NCI-H69 (cell line): ENCODE data around the gene CREB3L1.
"Not testable (repeated sequence)": the region's sequence is repeated elsewhere in the genome, so short reads cannot be mapped to it uniquely, and the experiment has no call there.

ENCODE experiments used
- DNase-seq: peaks from one replicate; lab custom pipeline; 2025; lab: John Stamatoyannopoulos, UW

The CREB3L1 gene

DNA sequence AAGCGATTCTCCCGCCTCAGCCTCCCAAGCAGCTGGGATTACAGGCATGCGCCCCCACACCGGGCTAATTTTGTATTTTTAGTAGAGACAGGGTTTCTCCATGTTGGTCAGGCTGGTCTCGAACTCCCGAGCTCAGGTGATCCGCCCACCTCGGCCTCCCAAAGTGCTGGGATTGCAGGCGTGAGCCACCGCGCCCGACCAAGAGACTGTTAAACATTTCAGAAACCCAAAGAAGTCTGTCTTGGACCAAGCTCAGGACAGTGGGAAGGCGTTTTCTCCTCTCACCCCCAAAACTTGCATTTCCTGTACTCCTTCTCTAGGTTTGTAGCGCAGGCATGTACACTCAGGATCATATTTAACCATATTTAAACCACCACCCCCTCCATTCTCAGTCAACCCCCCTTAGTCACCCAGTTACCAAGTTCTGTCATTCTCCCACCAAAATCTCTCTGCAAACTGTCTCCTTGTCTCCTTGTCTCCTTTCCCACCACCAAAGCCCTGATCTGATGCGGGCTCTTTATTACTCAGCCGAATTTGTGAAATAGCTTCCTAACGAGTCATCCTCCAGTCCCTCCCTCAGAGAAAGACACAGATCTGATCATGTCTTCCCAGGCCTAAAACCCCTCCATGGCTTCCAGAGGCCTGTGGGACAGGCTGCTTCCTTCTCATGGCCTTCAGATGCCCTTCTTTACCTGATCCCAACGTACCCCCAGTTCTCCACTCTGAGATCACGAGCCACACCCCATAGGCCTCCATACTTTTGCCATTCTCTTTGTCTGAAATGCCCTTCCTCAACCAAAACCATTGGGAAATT lies 29.0 kb upstream of the CREB3L1 start:
- DNase-seq = no peak

DNA sequence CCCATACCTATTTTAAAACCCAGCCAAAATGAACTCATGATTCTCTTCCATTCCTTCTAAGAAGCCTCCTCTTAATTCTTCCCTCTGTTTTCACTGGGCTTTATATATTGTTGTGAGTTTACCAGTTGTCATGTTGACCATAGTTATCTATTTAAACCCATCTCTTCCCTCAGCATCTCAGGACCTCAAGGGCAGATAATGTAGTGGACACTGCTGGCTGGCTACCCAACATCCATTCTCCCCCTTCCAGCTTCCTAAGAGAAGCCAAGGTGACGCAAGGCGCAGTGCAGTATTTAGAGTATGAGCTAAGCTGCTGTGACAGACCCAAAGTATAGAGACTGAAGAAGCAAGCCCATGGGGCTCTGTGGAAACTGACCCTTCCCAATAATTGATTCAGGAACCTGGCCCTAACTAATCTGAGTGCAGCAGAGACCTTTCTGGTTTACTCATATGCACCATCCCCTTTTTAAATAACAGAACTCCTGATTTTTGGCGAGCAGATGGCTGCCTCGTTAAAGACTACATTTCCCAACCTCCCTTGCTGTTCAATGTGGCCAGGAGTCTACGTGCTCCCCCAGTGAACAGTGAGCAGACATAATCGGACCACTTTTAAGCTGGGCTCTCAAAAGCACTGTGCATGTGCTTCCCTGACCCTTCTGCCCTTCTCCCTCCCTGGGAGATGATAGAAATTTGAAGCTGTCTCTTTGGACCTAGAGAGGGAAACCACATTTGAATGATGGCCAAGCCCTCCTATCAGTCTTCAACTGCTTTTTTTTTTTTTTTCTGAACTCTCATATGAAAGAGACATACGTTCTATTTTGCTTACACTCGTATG lies 28.1 kb upstream of the CREB3L1 start:
- no peak for DNase-seq

DNA sequence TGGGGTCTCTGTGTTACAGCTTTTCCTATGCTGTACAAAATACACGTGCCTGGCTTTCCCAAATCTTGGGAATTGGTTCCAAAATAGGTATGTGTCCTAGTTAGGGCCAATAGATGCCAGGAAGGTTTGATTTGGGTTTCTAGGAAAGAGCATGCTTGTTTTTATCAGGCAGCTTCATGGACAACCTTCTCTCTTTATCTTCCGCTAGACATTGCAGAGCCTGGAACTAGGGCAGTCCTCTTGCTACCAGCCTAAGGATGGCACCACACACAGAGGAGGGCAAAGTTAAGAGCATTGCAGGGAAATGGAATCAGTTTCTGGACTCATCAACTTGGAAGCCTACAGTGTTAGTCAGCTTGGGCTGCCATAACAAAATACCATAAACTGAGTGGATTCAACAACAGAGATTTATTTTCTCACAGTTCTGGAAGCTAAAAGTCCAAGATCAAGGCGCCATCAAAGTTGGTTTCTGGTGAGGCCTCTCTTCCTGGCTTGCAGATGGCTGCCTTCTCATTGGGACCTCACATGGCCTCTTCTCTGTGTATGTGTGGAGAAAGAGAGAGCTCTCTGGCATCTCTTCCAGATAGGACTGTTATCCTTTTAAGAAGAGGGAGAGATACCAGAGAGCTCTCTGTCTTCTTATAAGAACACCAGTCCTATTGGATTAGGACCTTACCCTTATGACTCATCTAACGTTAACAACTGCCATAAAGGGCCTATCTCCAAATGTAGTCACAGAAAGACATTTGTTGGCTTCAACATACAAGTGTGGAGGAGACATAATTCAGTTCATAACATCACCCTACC lies 27.3 kb upstream of the CREB3L1 start:
- no peak for DNase-seq

DNA sequence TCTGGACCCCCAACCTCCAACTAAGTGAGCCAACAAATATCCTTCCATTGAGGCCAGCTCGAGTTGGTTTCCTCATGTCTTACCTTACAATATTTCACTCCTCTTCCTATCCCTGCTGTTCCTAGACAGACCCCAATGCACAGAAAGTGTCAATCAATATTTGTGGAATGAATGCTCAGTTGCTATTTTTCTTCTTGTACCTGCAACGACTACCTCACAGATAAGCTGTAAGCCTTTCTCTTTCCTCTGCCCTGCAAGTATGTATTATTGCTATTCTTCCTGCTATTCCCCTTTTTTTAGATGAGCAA lies 26.8 kb upstream of the CREB3L1 start:
- no peak for DNase-seq

DNA sequence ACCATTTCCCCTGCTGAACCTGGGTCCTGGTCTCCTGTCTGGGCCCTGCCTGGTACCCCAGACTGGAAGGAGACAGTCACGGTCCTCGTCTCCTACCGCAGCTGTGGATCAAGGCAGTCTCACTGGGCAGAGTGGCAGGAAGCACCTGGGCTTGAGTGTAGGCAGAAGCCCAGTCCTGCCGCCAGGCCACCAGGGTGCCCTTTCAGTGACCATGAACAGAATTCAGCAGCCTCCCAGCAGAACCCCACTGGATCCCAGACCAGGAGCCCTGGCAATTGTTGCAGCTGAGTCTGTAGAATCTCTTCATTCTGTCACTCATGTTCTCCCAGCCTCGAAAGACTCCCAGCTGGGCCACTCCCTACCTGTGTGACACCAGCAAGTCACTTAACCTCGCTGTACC lies 25.5 kb upstream of the CREB3L1 start:
- no peak for DNase-seq

DNA sequence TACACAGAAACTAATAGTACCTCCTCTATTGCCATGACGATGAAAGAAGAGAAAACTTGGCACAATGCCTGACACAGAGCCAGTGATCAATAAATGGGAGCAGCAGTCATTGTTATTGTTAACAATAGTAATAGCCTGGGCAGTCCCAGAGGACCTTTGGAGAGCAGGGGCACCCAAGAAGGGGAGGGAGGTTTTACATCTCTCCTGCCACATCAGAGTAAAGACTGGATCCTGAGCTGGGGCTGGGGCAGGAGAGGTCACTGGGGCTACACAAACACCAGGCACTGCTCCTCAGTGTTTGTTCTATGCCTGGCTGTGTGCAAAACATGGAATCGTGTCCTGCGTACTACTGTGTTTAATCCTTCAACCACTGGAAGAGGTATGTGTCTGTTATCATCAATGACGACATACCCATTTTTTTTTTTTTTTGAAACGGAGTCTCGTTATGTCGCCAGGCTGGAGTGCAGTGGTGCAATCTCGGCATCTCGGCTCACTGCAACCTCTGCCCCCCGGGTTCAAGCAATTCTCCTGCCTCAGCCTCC lies 25.0 kb upstream of the CREB3L1 start:
- peak; percentile 56 for DNase-seq

DNA sequence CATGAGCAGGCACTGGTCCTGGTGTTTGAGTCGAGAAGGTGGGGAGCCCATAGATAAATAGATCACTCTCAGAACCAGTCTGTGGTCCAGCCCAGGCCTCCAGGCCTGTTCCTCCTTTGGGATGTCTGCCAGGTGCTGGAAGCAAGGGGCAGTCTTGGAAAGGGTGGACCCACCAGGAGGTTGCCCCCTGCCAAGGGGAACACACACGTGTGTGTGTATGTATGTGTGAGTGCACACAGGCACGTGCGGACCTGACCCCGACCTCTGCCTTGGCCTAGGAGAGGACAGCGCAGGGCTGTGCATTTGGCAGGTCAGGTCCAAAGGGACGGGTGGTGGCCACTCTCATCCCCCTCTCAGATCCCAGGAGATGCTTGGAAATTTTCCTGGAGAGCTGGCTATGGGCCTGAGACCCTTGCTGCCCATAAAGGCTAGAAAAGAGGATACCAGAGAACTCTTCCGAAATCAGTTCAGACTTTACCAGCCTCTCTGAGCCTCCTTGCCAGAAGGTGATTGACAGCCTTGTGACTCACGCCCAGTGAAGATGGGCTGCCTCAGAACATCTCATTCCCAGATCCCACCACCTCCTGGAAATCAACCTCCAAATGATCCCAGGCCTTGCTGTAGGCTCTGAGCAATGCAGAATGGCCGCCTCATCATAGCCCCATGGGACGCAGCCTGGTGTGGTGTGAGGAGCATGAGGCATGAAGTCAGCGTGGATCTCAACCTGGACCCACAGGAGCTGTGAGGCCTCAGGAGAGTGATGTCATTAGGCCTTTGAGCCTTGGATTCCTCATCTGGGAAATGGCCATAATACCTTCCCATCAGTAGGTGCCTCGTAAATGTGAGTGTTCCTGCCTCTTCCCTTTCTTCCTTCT lies 24.0 kb upstream of the CREB3L1 start:
- no peak for DNase-seq

DNA sequence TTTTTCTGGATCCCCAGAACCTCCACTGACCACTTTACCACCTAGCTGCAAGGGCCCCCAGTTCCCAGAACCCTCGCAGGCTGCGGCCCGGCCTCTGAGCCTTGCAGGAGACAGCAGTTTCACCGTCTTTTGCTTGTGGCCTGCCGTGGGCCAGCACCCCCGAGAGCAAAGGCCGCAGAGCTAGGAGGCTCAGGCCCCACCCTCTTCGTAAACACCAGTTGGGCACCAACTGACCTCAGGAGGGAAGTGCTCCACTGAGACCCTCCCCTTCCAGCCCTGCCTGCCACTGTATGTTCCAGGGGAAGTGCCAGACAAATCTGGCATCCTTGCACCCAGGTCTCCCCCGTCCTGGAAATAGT lies 23.4 kb upstream of the CREB3L1 start:
- DNase-seq = peak; percentile 40

DNA sequence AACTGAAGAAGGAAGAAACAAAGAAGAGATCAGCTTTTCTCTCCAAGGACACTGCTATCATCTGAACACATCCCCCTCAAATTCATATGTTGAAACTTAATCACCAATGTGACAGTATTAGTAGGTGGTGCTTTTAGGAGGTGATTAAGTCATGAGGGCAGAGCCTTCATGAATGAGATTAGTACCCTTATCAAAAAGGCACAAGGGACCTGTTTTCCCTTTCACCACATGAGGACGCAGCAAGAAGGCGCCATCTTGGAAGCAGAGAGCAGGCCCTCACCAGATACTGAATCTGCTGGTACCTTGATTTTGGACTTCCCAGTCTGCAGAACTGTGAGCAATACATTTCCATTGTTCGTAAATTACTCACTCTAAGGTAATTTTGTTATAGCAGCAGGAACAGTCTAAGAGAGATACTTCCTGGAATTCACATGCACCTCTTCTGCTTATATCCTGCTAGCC lies 20.9 kb upstream of the CREB3L1 start:
- DNase-seq = no peak

DNA sequence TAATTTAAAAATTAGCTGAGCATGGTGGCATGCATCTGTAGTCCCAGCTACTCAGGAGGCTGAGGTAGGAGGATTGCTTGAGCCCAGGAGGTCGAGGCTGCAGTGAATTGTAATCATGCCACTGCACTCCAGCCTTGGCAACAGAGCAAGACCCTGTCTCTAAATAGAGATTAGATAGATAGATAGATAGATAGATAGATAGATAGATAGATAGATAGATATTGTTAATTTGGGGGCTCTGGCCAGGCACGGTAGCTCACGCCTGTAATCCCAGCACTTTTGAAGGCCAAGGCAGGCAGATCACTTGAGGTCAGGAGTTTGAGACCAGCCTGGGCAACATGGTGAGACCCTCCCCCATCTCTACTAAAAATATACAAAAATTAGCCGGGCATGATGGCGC lies 18.1 kb upstream of the CREB3L1 start:
- not testable (repeated sequence) for DNase-seq

DNA sequence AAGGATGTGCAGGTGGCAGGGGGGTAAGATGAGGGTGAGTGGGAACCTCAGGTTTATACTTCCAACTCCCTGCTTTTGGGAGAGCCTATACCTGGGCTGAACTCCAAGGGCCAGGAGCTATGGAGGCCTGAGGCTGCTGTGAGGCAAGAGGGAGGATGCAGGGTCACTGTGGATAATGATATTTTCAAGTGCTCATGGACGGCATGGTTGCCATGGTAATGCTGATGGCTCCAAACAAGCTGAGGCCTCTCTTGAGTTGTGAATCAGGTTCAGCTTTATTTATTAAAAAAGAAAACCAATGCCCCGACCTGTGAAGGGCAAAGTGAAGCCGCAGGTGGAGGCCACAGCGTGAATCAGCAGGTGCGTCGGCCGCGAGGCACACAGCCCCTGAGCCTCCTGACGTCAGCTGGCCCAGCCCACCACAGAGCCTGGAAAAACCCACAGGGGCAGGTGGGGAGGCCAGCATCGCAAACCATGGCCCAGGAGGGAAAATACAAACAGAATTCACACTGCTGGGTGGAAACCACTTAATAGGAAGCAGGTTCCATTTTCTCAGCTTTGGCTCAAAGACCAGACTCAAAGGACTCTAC lies 17.4 kb upstream of the CREB3L1 start:
- peak; percentile 50 for DNase-seq

DNA sequence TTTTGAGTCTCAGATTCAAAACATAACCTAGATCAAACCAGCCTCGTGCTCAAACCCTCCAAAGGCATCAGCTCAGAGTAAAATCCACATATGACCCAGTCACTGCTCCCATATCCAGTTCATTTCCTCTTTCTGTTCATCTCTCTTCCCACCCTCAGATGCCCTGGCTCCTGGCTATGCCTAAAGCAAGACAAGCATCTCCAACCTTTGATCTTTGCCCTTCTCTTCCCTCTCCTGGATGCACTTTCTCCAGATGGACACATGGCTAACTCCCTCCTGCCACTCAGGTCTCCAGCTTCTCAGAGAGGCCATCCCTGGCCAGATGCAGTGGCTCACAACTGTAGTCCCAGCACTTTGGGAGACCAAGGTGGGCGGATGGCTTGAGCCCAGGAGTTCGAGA lies 14.3 kb upstream of the CREB3L1 start:
- no peak for DNase-seq

DNA sequence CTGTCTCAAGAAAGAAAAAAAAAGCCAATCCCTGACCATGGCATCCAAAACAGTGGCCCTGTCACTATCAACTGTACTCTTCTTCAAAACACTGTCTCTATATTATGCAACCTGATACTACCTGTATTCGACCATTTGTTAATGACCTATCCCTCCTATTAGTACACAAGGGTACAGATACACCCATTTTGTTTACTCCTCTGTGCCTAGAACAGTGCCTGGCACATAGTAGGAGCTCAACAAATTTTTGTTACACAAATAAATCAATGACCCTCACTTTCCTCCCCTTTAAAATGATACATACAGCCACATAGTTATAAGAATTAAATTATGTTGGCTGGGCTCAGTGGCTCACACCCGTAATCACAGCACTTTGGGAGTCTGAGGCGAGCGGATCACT lies 13.4 kb upstream of the CREB3L1 start:
- DNase-seq = no peak

DNA sequence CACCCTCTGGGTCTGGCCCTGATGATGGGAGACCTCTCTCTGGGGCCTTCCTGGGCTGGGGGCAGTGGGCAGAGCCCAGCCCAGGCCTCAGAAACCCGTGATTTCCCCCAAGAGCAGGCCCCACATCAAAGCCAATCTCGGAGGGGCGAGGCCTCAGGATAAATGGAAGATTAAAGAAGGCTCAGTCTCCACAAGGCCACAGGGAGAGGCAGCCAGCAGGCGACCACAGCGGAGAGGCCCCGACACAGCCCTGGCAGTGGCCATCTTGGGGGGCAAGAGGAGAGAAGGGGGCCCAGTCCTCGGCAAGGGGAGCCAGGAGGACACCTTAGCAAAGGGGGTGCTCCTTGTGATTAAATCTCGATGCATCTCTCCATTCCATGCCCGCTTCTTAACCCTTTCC lies 12.5 kb upstream of the CREB3L1 start:
- no peak for DNase-seq

DNA sequence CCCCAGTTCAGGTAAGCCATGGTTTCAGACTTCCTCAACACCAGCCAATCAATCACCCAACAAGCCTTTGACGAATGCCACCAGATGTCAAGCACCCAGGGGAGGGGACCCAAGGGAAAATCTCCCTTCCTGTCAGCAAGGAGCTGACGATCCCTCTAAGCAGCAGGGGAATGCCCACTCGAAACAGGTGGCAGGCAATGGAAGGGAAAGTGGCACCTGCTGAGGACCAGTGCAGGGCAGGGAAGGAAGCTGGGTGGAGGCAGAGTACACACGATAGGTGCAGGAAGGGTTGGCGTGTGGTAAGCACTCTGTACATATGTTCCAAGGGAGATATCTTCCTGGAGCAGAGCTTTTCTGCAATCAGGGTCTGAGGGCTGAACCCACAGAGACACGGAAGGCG lies 11.7 kb upstream of the CREB3L1 start:
- DNase-seq = peak; percentile 56

DNA sequence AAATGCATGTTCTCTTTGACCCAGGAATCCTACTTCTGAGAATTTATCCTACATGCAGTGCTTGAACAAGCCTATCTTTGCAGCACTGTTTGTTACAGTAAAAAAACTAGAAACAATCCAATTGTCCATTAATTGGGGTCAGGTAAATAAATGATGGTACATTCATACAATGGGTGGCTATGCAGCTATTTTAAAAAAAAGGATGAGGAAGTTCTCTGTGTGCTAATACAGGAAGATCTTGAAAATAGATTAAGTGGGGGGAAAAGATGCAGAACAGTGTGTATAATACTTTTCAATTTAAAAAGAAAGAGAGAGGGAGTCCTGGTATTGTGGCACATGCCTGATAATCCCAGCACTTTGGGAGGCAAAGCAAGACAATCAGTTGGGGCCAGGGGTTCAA lies 9.5 kb upstream of the CREB3L1 start:
- no peak for DNase-seq

DNA sequence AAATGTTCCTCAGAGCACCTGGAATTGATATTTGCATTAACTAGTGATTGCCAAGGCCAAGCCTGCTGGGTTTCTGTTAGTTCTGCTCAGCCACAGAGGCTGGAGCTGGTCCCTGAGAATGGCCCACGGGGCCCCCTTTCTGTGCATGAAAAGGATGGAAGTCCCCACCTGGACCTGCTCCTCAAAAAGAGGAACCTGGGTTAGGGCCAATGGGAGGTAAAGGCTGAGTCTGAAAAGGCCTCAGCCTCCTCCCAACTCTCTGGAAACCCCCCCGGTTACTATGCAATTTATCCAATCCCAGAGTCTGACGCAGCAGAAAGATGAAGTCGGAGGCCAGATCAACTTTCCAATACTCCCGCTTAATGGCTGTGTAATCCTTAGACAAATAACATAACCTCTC lies 6.8 kb upstream of the CREB3L1 start:
- no peak for DNase-seq

DNA sequence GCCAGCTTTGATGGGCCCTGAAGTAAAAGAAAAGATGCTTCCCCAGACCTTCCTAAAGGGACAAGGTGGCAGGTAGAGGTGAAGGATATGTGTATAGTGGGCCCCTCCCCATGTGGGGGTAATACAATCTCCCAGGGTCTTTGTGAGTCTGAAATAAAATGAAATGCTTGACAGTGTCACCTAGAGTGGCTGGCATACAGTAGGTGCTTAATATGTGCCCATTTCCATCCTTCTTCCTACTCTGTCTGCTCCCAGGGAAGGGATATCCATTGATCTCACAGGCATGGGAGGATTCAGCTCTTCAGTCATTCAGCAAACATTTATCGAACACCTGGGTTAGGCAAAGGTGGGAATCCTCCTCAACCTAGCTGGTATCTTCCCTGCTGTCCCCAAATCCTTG lies 6.1 kb upstream of the CREB3L1 start:
- DNase-seq = no peak

DNA sequence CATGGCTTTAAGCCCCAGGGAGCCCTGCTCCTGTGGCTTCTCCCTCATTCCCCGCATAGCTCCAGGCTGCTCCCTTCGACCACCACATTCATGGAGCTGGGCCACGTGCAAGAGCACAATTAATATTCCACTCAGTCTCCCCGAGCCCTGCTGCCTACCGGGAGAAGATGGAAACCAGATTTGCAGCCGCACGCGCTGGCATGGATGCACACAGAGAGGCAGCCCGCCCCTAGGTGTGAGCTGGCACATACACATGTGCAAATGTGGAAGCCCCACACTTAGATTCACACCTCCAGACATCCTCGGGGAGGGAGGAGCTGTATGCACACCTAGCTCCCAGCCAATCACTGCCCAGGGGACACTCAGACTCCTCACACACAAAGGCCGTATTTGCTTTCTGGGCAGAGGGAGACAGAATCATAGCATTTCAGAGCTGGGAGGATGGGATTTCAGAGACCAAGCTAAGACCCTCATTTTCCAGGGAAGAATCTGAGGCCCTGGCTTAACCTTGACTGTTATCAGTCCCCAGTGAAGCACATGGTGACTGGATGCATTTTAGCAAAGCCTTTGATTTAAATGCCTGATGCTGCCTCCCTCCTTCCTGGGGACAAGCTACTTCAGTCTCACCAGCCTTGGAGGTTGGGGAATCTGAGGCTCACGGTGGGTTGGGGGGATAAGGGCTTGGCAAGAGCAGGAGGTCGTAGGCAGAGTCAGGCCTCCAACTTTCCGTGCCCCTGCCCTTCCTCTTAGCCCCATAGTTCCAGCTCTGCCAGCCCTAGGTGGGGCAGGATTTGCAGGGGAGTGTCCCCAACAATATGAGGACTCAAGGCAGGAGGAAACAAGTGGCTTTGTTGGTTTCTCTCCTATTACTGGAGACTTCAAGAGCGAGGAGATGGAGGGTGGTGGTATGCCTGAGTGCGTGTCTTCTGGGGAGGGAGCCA lies 5.3 kb upstream of the CREB3L1 start:
- DNase-seq = peak; percentile 55
